Superior temporal gyrus (tissue), 1 donor: ENCODE measurements around the gene C2orf69.
"Not testable (repeated sequence)": the region's sequence is repeated elsewhere in the genome, so short reads cannot be mapped to it uniquely, and the experiment has no call there.

Source experiments
- DNase-seq: peaks from one replicate; pipeline ENCODE4 v3.0.0-alpha.2; 2016; ENCODE audit errors: extremely low spot score

The C2orf69 gene, protein sequence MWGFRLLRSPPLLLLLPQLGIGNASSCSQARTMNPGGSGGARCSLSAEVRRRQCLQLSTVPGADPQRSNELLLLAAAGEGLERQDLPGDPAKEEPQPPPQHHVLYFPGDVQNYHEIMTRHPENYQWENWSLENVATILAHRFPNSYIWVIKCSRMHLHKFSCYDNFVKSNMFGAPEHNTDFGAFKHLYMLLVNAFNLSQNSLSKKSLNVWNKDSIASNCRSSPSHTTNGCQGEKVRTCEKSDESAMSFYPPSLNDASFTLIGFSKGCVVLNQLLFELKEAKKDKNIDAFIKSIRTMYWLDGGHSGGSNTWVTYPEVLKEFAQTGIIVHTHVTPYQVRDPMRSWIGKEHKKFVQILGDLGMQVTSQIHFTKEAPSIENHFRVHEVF

DNA sequence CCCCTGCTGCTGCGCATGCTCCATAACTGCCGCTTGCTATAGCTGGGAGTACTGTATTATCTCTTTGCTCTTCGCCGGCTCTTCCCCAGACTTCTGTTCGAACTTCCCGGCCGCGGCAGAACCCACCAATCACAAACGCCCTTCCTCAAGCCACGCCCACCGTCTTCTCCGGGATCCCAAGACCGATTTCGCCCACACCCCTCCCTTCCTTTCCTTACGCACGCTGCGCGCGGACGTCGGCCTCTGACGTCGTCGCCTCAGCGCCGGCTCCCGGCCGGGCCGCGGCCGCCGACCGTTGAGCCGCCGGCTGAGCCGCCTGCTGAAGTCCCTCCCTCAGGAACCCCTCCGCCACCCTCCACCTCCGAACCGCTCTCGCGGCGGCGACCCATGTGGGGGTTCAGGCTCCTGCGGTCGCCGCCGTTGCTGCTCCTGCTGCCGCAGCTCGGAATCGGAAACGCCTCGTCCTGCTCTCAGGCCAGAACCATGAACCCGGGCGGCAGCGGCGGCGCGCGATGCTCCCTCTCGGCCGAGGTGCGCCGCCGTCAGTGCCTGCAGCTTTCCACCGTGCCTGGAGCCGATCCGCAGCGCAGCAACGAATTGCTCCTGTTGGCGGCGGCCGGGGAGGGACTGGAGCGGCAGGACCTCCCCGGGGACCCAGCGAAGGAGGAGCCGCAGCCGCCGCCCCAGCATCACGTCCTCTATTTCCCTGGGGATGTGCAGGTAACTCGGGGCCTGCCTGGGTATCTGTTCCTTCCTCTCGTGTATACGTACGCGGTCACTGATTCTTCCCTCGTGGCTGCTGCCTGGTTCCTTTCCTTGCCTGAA, at the start of gene C2orf69:
Gene C2orf69 (plus strand): TSS at position 242 of the 825 bp plus-strand sequence. CDS start 146 bp downstream, at position 388.
- DNase-seq = peak; percentile 96

GRCh38 chr2:199862788-199863187, 48.3 kb upstream of the C2orf69 start:
- DNase-seq = no peak

DNA sequence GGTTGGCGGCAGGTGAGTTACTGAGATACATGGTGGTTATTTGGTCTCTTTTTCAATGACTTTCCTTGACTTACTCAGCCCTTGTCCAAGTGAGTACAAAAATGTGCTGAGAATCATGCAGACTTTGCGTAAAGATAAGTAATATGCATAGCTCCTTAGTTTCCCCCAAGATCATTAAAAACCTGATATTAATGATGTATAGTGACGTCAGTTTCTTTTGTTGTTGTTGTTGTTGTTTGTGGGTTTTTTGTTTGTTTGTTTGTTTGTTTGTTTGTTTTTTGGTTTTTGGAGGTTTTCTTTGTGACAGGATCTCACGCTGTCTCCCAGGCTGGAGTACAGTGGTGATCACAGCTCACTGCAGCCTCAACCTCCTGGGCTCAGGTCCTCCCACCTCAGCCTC, 45.2 kb upstream of the C2orf69 start:
- no peak for DNase-seq

DNA sequence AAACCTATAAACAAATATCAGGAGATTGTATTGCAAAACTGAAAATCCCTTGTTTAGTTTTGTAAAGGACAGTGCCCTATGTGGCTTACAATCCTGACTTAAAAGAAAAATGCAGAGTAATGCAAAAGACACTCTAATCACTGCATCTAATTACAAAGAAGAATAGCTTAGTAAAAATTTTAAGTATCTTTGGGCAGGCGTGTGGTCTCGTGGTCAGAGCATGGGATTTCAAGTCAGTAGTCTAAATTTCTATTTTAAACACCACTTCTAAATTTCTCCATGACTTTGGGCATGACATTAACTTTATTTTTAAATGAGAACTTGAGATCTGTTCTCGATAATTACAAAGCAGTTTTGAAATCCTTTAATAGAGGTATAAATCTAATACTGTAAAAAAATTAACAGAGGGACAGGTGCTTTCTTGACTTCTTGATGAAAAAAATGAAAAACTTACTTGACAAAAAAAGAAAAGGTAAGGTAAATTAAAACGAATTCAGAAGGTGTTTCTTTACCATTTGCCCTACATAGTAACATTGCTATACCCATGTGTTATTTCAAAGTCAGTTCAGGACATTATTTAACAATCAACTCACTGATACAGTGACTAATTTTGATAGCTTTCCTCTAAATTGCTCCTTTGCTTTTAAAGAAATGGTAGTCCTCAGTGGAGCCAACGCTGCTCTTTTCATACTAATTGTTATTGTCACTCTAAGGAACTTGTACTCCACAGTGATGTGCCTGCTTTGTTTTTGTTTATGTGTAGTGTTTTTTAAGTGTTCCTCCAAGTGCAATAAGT, 42.5 kb upstream of the C2orf69 start:
- no peak for DNase-seq

GRCh38 chr2:199869227-199869541, 41.9 kb upstream of the C2orf69 start:
- DNase-seq = no peak

DNA sequence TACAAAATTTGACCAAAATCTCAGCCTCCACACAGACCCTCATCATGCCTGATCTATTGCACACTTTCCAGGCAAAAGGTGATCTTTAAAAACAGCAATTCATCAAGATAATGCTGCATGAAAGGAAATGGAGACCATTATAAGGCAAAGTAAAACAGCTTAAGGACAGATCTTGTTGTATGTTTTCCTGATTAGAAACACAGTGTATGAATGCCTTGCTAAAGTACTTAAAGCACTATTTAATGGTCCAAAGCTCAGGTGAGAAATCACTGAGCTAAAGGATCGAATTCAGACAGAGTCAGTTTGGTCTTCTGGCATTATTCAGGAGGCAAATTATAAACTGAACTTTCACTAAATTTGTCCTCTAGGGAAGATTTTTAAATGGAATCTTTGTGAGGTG, 41.4 kb upstream of the C2orf69 start:
- DNase-seq = no peak

DNA sequence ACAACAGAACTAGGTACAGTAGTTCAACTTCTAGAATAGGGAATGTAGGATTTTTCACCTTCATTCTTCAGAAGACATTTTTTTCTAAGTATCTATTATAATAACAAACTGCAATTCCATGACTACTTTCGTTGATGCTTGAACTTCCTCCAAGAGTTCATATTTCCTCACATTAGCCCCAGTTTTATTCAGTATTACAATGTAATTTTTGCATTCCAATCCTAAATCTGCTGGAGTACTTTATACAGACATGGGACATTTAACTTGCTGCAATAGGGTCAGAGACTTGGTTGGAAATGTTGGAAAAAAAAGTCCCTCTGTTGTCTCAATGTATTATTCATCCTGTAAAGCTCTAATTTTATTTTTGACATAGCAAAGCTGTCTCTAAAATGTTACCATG, 40.5 kb upstream of the C2orf69 start:
- no peak for DNase-seq

DNA sequence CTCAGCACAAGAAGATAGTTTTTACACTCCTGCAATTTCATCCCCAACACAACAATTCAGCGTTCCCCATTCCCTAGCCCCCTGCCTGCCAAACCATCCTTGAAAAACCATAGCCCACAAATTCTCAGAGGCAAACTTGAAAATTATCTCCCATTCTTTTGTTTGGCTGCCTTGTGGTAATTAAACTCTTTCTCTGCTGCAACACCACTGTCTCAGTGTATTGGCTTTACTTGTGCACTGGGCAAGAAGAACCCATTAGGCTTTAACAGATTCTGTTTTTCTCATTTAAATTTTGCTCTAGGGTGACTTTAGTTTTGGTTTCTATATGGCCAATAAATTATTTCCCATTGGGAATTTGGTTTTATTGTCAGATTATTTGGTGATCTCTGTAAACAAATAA, 36.9 kb upstream of the C2orf69 start:
- no peak for DNase-seq

DNA sequence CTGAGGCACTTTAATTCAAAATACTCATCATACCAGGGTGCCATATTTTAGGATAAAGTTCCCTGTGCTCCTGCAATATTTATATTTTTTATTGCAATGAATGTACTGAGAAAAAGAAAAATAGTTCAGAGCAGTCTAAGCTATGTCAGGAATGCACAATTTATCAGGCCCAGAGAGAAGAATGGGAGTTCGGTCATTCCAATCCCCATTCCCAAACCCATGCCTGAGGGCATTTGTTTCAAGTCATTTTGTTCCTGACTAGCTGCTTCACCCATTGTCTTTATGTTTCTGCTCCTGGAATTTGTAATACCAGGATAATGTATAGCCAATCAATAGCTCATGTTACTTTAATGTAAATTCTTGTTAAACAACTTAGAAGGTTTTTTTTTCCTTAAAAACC, 35.7 kb upstream of the C2orf69 start:
- DNase-seq = no peak

- no peak for DNase-seq
Observed at GRCh38 chr2:199882667-199883066, 28.4 kb upstream of the C2orf69 start.

DNA sequence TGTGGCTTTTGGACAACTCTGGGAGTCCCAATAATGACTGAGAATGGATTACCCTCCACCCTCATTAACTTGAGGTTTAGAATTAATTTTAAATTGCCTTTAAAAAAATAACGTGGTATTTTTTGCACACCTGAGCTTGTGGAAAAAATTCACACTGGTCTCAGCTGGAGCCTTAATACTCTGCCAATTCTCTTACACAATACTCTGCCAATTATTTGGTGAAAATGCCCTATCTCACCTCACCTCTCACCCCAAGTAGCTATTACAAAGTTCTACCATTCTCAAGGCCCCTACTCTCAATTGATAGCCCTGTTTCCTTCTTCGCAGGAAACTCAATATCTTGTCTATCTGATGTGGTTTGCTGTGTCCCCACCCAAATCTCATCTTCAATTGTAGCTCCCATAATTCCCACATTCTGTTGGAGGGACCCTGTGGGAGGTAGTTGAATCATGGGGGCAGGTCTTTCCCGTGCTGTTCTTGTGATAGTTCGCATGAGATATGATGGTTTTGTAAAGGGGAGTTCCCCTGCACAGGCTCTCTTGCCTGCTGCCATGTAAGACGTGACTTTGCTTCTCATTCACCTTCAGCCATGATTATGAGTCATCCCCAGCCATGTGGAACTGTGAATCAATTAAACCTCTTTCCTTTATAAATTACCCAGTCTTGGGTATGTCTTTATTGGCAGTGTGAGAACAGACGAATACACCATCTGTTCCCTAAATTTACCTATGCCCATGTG, 27.4 kb upstream of the C2orf69 start:
- DNase-seq = no peak

GRCh38 chr2:199895406-199895805, 15.7 kb upstream of the C2orf69 start:
- DNase-seq = no peak

DNA sequence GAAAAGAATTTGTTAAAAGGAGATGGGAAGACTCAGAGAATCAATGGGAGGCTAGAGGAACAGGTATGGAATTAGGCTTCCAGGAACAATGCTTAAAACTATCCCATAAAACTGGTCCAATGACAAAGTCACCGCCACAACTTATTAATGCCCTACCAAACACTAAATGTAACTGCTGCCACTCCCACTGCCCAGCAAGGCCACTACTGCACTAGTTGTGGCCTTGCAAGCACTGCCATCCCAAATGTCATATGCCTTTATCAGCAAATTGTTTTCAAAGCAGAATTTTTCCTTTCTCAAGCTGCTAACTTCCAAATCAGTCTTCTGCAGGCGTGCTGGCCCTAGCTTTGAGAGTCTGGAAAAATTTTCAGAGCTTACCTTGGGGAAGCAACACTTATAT, 14.5 kb upstream of the C2orf69 start:
- DNase-seq = no peak

- DNase-seq = no peak
Observed at GRCh38 chr2:199901942-199902341, 9.2 kb upstream of the C2orf69 start.

DNA sequence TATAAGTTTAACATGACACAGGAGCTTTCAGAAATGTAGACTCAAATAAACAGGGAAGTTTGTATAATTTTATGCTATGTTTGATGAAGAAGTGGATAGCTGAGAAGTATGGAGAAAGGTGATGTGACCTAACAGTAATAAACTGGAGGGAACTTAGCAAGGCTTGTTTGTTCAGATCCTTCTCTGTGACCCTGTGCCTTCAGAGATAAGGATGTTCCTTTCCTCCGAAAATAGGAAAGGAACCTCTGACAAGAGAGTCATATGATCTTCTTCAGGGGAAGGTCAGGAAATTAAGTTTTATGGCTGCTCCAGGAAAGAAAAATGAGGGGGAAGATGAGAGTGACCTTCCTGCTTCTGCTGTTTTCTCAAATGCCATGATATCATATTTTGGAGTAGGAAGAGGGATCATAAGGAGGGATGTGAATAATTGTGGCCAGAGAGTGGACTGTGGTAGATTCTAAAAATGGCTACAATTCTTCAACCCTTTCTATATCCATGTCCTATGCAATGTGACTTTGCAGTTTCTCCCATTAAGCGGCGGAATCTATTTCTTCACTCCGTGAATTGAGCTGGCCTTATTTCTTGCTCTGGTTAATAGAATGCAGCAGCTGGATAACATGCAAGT, 8.5 kb upstream of the C2orf69 start:
- DNase-seq = no peak

- no peak for DNase-seq
Observed at GRCh38 chr2:199903111-199903510, 8.0 kb upstream of the C2orf69 start.

- DNase-seq = no peak
Observed at GRCh38 chr2:199907008-199907714, 3.9 kb upstream of the C2orf69 start.

DNA sequence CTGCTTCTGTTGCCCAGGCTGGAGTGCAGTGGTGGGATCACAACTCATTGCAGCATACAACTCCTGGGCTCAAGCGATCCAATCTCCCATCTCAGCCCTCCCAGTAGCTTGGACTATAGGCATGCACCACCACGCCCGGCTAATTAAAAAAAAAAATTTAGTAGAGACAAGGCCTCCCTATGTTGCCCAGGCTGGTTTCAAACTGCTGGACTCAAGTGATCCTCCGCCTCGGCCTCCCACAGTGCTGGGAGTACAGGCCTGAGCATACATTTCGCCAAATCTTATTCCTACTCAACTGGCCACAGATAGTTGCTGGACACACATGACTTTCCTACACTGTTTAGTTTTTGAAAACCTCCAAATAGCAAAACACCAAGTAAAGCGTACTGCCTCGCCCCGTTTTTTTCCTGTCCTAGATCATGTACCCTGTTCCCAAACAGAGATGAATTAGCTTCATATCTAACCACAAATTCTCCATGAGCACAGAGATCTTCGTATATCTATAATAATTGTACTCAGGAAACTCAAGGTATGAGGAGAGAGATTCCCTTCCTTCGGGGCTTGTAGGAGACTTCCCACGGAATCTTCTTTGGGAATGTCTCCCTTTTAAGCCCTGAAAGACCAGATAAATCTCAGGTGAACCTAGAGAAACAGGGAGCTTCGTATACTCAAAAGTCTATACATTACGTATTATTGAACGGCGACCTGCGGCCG, 598 bp upstream of the C2orf69 start:
- DNase-seq = no peak

- peak; percentile 46 for DNase-seq
Observed at GRCh38 chr2:199911877-199912161, 726 bp downstream of the C2orf69 start.

DNA sequence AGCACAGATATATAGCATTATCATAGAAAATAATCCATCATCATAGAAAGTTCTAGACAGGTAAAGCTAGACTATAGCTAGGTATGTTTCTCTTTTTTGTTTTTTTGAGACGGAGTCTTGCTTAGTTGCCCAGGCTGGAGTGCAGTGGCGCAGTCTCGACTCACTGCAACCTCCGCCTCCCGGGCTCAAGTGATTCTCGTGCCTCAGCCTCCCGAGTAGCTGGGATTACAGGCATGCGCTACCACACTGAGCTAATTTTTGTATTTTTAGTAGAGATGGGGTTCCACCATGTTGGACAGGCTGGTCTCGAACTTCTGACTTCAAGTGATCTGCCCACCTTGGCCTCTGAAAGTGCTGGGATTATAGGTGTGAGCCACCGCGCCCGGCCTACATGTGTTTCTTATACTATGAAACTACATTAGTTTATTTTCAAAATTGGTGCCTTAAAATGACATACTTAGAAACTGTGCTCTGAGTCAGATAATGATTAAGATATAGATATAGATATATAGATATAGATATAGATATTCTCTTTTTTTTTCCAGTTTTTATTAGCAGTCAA, 1.5 kb downstream of the C2orf69 start:
- not testable (repeated sequence) for DNase-seq
